ENCODE data around the gene CRYBA4. TPM values are rescaled to one million over a fixed set of nuclear protein-coding genes. Genes with fewer than 3 reads are reported as not detected.

Gene CRYBA4
- total RNA-seq, 1 donor from 2014 or later, result 0.46 TPM

DNA sequence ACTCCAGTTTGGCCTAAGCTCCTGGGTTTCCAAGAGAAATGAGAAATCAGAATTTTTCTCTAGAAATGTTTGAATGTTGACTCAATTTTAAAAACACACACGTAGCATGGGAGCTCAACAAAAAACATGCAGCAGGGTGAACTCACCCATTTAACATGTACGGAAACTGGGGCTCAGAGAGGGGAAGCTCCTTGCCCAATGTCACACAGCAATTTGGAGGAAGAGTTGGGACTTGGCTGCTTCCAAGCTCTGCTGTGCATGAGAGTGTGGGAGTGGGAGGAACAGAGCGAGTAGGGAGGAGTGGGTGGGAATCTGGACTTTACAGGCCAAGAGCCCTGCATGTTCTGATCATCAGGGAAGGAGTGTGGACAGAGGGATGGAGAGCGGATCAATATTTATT is 37.8 kb upstream of the CRYBA4 start:
- Mint-ChIP-seq H3K27ac (ENCODE audit: unreplicated experiment) (no peak overlapping the region), H3K9me3 (ENCODE audit: unreplicated experiment) (no peaks in the 10 kb centered on the region), H3K4me3 (ENCODE audit: unreplicated experiment) (no peak overlapping the region), H3K4me1 (ENCODE audit: unreplicated experiment) (peaks cover 45% of the 10 kb centered on the region), H3K27me3 (ENCODE audit: unreplicated experiment) (peaks cover 1% of the 10 kb centered on the region), H3K36me3 (ENCODE audit: low read depth, unreplicated experiment) (peaks cover 23% of the 10 kb centered on the region)
- DNase-seq (ENCODE audit: low spot score), result no peak
- TF ChIP-seq, protein P1, sequence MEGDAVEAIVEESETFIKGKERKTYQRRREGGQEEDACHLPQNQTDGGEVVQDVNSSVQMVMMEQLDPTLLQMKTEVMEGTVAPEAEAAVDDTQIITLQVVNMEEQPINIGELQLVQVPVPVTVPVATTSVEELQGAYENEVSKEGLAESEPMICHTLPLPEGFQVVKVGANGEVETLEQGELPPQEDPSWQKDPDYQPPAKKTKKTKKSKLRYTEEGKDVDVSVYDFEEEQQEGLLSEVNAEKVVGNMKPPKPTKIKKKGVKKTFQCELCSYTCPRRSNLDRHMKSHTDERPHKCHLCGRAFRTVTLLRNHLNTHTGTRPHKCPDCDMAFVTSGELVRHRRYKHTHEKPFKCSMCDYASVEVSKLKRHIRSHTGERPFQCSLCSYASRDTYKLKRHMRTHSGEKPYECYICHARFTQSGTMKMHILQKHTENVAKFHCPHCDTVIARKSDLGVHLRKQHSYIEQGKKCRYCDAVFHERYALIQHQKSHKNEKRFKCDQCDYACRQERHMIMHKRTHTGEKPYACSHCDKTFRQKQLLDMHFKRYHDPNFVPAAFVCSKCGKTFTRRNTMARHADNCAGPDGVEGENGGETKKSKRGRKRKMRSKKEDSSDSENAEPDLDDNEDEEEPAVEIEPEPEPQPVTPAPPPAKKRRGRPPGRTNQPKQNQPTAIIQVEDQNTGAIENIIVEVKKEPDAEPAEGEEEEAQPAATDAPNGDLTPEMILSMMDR (IDR thresholded peaks at IDR 0.05; ENCODE audit: unreplicated experiment), result no peak

DNA sequence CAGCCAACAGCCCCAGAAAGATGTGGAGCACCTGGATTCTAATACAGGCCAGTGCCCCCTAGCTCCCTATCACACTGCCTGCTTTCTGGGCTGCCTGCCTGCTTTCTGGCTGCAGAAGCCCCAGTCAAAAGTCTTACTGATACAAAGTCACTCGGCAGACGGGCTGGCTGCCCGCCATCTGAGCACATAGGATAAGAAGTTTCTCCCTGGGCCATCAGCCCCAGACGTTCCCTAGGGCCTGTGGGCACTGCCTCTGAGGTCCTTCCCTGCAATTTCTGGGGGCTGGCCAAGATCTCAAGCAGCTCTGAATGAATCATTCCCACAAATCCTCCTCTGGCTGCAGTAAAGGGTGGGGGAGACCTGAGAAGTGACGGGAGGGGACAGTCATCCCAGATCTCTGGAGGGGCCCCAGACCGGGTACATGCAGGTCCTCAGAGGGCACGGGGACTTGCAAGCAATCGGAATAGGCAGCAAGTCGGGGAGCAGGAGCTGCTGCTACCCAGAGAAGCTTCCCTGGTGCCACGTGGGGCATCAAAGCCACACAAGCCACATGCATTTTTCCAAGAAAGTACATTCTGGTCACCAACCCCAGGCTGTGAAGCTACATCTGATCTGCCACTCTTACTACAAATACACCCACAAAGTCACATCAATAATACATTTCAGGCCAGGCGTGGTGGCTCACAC is 36.5 kb upstream of the CRYBA4 start:
- TF ChIP-seq, protein P1 (IDR thresholded peaks at IDR 0.05; ENCODE audit: unreplicated experiment), result no peak
- peaks cover 40% of the 10 kb centered on the region for H3K4me1 Mint-ChIP-seq (ENCODE audit: unreplicated experiment)
- H3K36me3 Mint-ChIP-seq (ENCODE audit: low read depth, unreplicated experiment), result peaks cover 23% of the 10 kb centered on the region
- no peak overlapping the region for H3K4me3 Mint-ChIP-seq (ENCODE audit: unreplicated experiment)
- no peaks in the 10 kb centered on the region for H3K9me3 Mint-ChIP-seq (ENCODE audit: unreplicated experiment)
- no peak for DNase-seq (ENCODE audit: low spot score)
- peaks cover 1% of the 10 kb centered on the region for H3K27me3 Mint-ChIP-seq (ENCODE audit: unreplicated experiment)
- H3K27ac Mint-ChIP-seq (ENCODE audit: unreplicated experiment), result peak overlapping the region; percentile 64

DNA sequence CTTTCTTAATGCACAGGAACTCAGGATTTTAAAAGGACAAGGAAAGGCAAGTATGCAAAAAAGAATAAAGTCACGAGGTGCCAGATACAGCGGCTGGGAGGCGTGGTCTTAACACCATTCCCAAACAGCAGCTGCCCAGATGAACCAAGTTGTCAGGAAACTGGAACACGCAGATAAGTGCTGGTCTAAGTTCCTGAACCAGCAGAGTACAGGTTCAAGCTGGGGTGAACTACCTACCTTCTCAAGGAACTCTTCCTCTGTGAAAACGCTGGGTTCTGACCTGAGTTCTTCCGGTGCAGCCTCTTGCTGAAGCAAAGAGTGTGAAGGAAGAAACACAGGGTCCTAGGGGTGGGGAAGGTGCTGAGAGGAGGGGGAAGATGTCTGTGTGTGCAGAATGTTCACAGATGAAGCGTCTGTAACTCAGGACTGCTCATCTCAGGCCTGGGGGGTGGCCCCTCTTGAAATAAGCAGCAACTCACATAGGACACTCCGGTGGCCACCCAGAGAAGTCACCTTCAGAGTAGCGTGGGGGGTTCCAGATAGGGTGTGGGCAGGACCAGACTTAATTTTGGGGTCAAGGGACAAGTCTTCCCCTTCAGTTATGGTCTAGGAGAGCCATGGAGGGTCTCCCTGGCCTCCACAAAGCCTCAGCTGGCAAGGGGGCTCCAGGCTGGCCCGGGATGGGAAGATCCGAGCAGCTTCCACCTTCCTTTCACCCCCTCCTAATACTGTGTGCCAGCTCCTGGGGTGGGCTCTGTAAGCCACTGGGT is 35.0 kb upstream of the CRYBA4 start:
- Mint-ChIP-seq H3K27ac (ENCODE audit: unreplicated experiment) (peak overlapping the region; percentile 75), H3K9me3 (ENCODE audit: unreplicated experiment) (no peaks in the 10 kb centered on the region), H3K4me1 (ENCODE audit: unreplicated experiment) (peaks cover 31% of the 10 kb centered on the region), H3K27me3 (ENCODE audit: unreplicated experiment) (peaks cover 1% of the 10 kb centered on the region), H3K4me3 (ENCODE audit: unreplicated experiment) (peak overlapping the region; percentile 78), H3K36me3 (ENCODE audit: low read depth, unreplicated experiment) (peaks cover 11% of the 10 kb centered on the region)
- TF ChIP-seq, protein P1 (IDR thresholded peaks at IDR 0.05; ENCODE audit: unreplicated experiment), result no peak
- no peak for DNase-seq (ENCODE audit: low spot score)

DNA sequence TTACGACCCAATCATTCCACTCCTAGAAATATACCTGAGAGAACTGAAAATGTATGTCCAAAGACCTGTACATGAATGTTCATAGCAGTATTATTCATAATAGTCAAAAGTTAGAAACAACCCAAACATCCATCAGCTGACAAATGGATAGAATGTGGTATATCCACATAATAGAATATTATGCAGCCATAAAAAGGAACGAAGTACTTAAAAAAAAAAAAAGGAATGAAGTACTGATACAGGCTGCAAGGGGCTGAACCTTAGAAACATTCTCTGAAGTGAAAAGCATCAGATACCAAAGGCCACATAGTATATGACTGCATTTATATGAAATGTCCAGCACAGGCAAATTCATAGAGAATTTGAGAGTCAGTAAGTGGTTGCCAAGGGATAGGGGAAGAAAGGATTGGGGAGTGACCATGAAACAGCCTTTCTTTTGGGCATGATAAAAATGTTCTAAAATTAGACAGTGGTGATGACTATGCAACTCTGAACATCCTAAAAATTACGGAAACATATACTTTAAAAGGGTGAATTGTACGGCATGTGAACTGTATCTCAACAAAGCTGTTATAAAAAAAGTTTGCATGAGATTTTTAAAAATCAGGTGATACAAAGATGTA is 33.7 kb upstream of the CRYBA4 start:
- H3K4me1 Mint-ChIP-seq (ENCODE audit: unreplicated experiment), result peaks cover 43% of the 10 kb centered on the region
- H3K27ac Mint-ChIP-seq (ENCODE audit: unreplicated experiment), result no peak overlapping the region
- peaks cover 6% of the 10 kb centered on the region for H3K36me3 Mint-ChIP-seq (ENCODE audit: low read depth, unreplicated experiment)
- no peaks in the 10 kb centered on the region for H3K9me3 Mint-ChIP-seq (ENCODE audit: unreplicated experiment)
- TF ChIP-seq, protein P1 (IDR thresholded peaks at IDR 0.05; ENCODE audit: unreplicated experiment), result no peak
- DNase-seq (ENCODE audit: low spot score), result no peak
- peaks cover 1% of the 10 kb centered on the region for H3K27me3 Mint-ChIP-seq (ENCODE audit: unreplicated experiment)
- peak overlapping the region; percentile 95 for H3K4me3 Mint-ChIP-seq (ENCODE audit: unreplicated experiment)

Data from endothelial cell (in vitro differentiated cells).